HG03432 (cell line): ENCODE data around the gene DIP2C.
"Not testable (repeated sequence)": the region's sequence is repeated elsewhere in the genome, so short reads cannot be mapped to it uniquely, and the experiment has no call there.

Source experiments
- ATAC-seq: cut with Tn5 transposase; IDR thresholded peaks from one replicate; pipeline ENCODE4 v1.9.1; 2021; ENCODE audit warnings: mild to moderate bottlenecking, moderate library complexity; ENCODE audit not compliant: unreplicated experiment

Gene DIP2C

DNA sequence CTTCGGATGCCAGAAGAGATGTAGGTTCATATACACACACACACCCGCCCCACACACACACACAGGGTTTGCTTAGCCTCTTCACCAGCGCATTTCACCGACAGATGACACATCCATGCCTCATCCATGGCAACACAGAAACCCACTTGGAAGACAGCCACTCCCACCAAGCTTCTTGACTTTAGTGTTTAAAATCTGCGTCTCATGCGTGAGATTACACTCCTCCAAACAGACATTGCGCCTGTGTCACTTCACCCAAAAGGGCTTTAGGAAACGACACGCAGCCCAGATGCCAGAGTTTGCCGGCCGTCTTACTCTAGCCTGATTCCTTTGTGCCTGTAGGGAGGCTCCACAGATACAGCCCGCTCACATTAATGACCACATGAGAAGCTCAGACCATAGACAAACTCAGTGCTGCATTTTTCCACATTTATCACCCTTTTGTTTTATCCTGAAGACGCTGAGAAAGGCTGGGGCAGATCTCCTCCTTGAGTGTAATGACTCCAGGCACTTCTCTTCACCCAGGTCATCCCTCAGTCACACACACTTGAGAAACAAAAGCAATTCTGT, 73.8 kb downstream of the DIP2C start:
- no peak for ATAC-seq

DNA sequence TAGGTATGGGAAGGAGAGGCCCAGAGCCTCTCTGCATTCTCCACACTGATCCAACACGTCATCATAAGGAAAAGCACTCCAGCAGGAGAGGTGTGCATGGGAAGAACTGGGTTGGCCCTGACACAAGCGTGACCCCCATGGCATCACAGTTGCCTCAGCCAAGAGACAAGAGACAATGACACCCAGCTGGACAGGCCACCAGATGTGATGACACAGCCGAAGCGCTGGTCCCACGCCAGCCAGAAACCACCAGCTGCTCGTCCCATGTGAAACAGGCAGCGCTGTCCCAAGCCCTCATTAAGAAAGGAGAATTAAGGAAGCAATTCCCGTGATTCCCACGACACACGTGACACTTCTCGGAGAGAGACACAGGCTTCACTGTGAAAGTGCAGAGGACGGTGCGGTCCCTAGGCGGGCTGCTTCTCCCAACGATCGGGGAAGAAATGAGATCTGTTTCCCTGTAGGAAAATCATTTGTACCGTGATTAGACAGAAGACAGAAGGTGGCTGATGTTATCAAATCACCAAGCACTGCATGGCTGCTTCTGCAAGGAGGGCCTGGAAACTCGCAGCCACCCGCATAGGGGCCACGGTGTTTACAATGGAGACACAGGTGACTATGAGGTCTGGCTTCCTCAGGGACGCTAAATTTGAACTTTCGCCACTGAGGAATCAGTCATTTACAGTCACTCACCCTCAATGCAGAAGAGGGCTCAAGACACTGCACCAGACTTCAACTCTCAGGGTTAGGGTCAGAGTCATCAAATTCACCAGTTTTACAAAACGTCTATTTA, 74.5 kb downstream of the DIP2C start:
- ATAC-seq = no peak

DNA sequence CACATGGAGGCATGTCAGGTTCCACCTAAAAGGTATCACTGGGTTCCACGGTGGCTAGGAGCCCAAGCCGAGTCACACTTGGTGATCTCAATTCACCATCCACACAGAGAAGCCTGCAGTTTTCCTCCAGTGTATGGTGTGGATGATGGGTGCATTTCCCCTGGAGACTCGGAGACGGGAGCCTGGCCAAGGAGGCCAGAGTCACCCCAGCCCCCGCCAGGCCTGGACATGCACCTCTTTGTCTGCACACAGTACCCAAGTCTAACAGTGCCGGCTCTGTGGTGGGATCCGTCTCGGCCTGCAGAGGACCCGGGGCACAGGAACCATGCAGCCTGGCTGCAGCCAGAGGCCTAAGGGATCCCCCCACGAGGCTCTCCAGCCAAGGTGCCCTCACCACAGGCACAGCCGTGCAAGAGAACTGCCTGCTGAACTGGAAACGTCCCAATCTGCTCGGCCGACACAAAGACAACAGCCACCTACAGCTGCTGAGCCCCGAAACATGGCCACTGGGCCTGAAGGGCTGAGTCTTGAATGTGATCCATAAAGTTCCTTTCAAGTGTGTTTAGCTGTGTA, 75.2 kb downstream of the DIP2C start:
- ATAC-seq = no peak

DNA sequence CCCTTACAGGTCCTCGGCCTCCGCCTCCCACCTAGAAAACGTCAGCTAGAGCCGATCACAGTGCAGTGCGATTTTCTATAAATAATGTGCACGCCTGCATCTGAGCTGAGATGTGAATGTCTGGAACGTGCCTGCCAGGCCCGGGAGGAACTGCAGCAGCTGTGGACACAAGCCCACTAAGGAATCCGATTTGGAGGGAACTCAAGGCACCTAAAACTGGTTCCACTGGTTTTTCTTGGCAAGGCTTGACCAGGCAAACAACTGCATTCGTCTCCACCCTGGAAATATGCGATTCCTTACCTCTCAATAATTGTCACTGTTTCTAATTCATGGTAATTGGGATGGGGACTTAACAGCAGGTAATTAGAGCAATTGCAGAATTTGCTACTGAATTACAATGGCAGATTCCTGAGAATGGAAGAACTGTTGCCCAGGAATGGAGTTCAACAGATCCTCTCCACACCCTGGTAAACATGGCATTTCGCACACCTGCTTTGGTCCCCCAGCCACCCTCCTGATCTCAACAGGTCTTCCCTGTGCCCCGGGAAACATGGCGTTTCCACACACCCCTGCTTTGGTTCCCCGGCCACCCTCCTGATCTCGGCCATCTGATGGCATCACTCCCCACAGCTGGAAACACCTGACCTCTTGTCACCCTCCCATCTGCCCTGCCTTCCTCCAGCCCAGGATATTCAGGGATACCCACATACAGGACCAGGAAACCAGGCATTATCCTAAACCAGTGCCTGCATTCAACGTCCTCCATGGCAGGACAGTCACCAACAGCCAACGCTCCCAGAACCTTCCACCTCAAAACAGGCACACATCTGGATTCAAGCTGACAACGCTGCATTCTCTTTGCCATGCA, 76.0 kb downstream of the DIP2C start:
- ATAC-seq = no peak

DNA sequence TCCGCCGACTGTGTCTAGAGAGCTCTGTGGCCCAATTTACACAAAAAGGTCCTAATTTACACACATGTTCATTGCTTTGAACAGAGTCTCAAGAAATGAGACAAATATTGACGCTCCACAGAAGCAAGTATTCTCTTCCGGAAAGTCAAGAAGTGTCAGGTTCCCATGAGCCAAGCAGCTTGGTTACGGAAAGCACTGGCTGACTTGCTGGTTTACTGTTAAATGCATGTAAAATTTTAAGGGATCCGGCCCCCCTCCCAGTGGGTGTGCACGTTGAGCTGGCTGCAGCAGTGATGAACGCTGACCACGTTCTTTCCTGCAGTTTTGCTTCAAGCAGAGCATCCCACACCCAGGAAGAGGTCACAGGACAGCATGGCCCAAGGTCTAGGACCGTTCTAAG, 76.8 kb downstream of the DIP2C start:
- ATAC-seq = no peak

GRCh38 chr10:610642-611305, 78.7 kb downstream of the DIP2C start:
- ATAC-seq = not testable (repeated sequence)

GRCh38 chr10:609868-610545, 79.5 kb downstream of the DIP2C start:
- ATAC-seq = no peak

- no peak for ATAC-seq
These were observed 80.2 kb downstream of the DIP2C start for GRCh38 chr10:609262-609658.

GRCh38 chr10:608331-609261, 80.9 kb downstream of the DIP2C start:
- no peak for ATAC-seq

- no peak for ATAC-seq
These were observed 81.8 kb downstream of the DIP2C start for GRCh38 chr10:607545-608185.

DNA sequence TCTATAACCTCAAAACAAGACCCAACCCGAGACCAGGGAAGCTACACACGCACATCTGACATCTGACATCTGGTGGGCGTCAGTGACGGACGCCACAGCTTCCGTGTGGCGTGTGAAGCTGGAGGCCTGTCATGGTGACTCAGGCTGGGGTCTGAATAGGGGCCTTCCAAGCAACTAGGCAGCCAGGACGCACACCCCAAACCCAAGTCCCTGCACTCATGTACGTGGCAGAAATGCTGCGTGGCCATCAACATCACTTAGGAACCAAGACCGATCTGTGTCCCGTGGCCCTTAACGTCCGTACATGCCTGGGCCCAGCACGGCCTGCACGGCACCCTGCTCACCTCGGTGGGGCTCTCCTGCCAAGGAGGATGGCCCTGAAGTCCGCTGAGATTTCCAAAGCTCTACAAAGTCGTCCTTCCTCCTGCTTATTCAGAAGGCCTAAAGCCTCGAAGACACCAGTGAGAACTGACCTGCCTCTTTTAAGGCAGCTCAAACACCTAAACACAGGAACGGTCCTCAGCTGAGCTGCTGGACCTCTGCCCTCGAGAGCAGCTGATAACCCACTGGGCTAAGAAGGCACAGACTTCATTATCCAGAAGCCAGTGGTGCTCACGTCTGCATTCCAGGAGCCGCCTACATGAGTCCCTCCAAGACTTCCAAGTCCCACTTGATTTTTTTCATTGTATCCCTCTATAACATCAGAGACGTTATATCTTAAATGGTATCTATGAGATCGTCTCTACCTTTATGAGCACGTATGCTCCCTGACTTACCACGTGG, 82.5 kb downstream of the DIP2C start:
- no peak for ATAC-seq

- no peak for ATAC-seq
These were observed 83.7 kb downstream of the DIP2C start for GRCh38 chr10:605632-606325.

DNA sequence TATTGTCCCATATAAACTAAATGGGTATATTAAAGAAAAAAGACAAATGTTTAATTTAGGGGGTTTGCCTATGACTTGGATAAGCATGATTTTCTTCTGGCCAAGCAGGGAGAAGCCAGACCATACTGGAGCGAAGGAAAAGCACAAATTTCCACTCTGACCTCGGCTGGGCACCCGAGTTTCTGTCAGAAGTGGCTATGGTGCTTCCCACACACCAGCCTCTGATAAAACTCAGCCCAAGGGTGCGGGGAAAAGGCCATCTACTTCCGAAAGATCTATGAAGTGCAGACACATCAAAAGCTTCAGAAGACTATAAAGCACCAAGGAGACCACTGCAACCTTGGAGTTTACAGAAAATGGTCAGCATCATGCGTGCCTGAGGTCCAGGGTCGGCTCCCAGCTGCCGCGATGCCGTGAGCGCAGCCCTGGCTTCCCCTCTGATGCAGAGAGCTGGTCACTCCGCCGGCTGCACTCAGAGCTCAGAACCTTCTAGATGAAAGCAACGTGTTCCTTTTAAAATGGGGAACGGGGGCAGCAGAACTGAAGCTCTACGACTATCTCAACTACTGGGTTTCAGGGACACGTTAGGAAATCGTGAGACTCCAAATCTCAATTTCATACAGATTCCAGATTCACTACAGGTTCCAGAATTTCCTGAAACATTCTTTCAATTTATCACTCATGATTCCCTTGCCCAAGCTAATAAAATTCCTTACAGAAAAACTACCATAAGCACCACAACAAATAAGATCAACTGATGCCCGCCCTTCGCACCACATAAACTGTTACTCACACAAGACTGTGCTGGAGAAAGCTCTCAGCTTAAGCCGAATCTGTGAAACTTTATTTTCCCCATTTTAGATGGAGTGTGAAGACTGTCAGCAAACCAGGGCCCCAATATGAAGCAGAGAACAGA, 84.5 kb downstream of the DIP2C start:
- ATAC-seq = no peak

- no peak for ATAC-seq
These were observed 85.7 kb downstream of the DIP2C start for GRCh38 chr10:603745-604144.

DNA sequence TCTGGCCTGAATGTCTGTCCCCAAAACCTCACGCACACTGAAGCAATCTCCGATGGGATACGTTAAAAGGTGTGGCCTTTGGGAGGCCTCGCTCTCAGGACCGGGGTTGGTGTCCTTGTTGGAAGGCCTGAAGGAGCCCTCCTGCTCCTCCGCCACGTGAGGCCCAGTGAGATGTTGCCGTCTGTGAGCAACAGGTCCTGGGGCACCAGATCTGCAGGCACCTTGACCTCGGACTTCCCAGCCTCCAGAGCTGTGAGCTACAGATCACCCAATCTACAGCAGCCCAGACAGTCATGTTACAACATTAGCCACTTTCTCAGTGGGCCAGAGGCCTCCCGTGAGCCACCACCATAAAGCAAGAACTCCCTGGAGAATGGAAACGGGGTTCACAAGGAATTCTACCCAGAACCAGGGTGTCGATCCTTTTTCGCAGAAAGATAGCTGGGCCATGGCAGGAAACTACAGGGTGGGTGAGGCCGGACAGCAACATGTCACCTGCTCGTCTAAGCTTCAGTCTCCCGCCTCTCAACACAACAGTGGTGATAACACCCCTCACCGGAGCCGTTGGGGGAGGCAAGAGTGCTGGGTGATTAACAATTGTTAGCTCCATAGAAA, 87.0 kb downstream of the DIP2C start:
- ATAC-seq = no peak

DNA sequence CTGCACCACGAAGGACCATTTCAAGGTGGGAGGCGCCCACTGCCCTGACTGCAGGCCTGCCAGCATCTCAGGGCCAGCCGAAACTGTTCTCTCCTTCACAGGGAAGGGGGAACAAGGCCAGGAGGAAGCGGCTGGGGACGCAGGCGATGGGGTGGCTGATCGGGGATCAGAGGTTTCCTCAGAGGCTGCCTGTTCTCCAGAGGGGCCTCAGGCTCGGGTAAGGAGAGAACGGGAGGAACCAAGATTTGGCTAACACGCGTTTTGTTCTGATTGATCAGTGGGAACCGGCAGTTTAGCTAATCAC, 87.9 kb downstream of the DIP2C start:
- ATAC-seq = no peak
